GM12865 (cell line): ENCODE measurements around the gene EHMT1.

Source experiments
- DNase-seq: peaks from one replicate; pipeline ENCODE4 v3.0.0; 2010; ENCODE audit warnings: low read depth
- H3K4me3 ChIP-seq: 2 replicates; pipeline ENCODE4 v1.5.1; 2011; ENCODE audit warnings: mild to moderate bottlenecking, low read depth, low read length, control low read depth
- TF ChIP-seq, protein P1 (sequence below): IDR thresholded peaks from 2 replicates; pipeline ENCODE4 v1.5.1; 2011; ENCODE audit warnings: low read length, control low read depth, low read depth, inconsistent platforms; ENCODE audit not compliant: insufficient read depth; ENCODE audit errors: missing control alignments

The EHMT1 gene

DNA sequence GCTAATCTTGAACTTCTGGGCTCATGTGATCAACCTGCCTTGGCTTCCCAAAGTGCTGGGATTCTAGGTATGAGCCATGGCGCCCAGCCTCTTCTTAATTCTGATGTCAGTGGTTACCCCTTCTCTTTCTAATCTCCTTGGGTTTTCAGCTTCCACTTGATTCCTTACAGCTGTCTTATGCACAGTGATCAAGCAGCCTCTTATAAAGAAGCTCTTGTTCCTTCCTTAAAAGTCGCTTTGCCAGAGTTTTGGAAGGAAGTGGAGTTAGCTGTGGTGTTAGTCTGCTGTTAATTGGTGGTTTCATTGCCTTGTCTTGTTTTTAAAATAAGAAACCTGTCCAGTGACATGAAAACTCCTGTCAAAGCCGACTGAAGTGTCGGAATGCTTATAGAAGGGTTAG is 130.7 kb downstream of the EHMT1 start:
- TF ChIP-seq, protein P1, sequence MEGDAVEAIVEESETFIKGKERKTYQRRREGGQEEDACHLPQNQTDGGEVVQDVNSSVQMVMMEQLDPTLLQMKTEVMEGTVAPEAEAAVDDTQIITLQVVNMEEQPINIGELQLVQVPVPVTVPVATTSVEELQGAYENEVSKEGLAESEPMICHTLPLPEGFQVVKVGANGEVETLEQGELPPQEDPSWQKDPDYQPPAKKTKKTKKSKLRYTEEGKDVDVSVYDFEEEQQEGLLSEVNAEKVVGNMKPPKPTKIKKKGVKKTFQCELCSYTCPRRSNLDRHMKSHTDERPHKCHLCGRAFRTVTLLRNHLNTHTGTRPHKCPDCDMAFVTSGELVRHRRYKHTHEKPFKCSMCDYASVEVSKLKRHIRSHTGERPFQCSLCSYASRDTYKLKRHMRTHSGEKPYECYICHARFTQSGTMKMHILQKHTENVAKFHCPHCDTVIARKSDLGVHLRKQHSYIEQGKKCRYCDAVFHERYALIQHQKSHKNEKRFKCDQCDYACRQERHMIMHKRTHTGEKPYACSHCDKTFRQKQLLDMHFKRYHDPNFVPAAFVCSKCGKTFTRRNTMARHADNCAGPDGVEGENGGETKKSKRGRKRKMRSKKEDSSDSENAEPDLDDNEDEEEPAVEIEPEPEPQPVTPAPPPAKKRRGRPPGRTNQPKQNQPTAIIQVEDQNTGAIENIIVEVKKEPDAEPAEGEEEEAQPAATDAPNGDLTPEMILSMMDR: no peak
- no peak overlapping the region for H3K4me3 ChIP-seq
- DNase-seq: no peak

DNA sequence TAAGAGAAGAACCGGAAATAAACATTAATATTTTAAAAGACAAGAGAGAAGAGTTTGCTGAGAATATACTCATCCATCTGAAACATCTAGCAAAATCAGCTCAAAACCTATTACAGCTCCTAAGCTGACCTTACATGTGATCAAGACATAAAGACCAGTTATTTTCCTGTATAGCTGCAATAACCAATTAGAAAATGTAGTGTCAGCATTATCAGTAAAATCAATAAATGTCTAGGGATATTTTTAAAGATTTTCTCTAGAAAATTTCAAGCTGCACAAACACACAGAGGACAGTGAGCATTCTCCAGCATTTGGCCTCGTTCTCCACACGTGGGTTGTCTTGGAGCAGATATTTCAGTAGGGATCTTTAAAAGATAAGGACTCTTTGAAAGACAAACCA is 131.2 kb downstream of the EHMT1 start:
- TF ChIP-seq, protein P1: no peak
- H3K4me3 ChIP-seq: no peak overlapping the region
- no peak for DNase-seq

DNA sequence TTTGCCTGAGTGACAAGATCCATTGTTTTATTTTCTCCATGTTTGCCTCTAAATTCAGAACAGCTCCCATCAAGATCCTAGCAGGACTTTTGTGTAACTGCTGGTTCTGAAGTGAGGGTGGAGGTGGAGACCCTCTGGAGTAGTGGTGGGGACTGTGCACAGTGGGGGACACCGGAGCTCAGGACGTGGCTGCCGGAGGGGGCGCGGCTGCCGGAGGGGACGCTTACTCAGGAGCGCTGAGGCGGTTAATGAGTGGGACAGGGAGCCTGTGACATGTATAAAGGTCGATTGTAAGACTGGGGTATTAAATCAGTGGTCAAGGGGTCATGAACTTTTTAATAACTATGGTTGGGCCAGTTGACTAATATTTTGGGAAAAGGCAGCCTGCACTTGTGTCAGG is 131.8 kb downstream of the EHMT1 start:
- no peak for DNase-seq
- TF ChIP-seq, protein P1: no peak

DNA sequence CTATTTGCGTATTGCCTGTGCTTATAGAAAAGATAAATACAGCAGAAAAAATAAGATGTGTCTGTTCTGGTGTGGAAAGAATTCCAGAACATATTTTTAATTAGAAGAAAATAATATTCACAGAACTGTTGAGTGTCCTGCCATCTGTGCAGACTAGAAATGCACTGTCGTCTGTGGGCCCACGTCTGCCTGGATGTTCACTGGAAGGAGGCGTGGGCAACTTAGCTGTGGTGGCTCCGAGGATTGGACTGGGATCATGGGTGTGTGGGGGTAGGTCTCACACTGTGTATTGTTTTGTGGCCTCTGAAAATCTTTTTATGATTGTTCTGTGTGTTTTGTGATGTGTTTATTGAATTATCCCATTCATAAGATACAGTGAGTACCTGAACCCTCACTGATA is 132.8 kb downstream of the EHMT1 start:
- TF ChIP-seq, protein P1: no peak
- no peak overlapping the region for H3K4me3 ChIP-seq
- DNase-seq: no peak

More for the DNA sequence above, 131.8 kb downstream of the EHMT1 start:
- H3K4me3 ChIP-seq: no peak overlapping the region

DNA sequence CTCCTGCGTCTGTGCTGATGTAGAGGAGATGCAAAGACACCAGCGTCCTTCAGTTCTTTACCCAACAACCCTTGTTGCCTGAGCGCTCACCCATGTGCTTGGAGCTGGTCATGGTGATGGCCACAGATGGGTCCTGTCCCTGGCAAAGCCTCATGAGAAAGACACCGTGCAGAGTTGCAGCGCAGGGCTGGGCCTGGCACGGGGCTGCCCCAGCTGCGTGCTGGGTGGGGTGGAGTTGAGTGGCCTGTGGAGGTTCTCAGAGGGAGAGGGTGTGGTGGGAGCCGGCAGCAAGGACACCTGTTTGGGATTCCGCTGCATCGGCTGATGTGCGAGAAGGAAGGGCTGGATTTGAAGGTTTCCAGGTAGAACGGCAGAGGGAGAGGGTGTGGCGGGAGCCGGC is 133.6 kb downstream of the EHMT1 start:
- H3K4me3 ChIP-seq: no peak overlapping the region
- no peak for DNase-seq
- TF ChIP-seq, protein P1: no peak

DNA sequence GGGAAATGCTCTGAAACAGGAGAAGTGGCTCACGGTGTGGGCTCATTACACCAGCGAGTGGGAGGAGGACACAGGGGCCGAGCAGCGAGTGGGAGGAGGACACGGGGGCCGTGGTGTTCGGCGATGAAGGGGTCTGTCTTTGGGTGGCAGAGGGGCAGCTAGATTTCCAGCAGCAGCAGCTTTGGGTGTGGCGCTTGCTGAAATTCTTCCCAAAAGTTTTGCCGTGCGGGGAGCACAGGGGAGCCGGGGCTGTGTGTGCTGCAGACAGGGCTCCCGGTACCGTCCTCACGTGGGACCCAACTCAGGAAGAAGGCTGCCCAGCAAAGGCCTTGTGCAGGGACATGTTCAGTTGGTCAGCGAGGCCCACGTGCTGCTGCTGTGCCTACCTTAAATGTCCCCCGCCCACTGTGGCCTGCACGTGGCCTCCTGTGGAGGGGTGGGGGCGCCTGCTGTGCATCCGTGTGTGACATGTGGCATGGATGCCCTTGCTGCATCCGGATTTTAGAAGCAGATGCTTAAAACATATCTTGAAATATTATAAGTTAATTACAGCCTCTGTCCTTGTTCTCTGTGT is 134.5 kb downstream of the EHMT1 start:
- no peak overlapping the region for H3K4me3 ChIP-seq
- DNase-seq: no peak
- TF ChIP-seq, protein P1: no peak

DNA sequence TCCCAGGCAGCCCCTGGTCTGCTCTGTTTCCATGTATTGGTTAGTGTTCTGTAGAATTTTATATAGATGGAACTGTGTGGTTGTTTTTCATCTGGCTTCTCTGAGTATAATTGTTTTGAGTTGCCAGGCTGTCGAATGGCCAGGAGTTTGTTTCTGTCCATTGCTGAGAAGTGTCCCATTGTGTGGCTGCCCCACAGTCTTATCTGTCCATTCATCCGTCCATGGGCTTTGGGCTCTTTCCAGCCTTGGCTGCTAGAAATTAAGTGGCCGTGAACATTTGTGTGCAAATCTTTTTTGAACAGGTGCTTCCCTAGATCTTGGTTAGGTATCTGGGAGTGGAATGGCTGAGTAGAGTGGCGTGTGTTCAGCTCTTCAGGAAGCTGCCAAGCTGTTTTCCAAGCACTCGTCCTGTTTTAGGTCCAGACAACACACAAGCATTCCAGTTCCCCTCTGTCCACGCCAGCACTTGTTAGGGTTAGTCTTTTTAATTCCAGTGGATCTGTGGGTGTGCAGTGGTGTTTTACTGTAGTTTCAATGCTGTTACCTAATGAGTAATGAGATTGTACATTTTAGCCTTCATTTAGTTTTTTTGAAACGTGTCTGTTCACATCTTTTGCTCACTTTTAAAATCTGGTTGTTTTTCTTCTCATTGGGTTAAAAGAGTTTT is 136.6 kb downstream of the EHMT1 start:
- no peak for DNase-seq
- TF ChIP-seq, protein P1: no peak
- H3K4me3 ChIP-seq: no peak overlapping the region
